Fibroblast of lung (primary cell): ENCODE measurements around the gene MRPS5. TPM values are rescaled to one million over a fixed set of nuclear protein-coding genes. Genes with fewer than 3 reads are reported as not detected.

ENCODE experiments used
- DNase-seq, 2 donors: peaks; one replicate each; pipeline versions ENCODE4 v3.0.0 to v3.0.0-alpha.2; 2010; ENCODE audit warnings: low read depth in 2 of 2
- H2AFZ ChIP-seq: 2 replicates; pipeline ENCODE4 v1.5.1; 2012; ENCODE audit warnings: low read length, control low read depth, inconsistent platforms
- H3K27ac ChIP-seq: 2 replicates; pipeline ENCODE4 v1.5.1; 2011; ENCODE audit warnings: low read length, control low read depth; ENCODE audit not compliant: insufficient read depth
- H3K27me3 ChIP-seq: 2 replicates; pipeline ENCODE4 v1.5.1; 2011; ENCODE audit warnings: mild to moderate bottlenecking, low read length; ENCODE audit not compliant: control insufficient read depth, insufficient read depth
- H3K36me3 ChIP-seq: 2 replicates; pipeline ENCODE4 v1.5.1; 2011; ENCODE audit warnings: low read length; ENCODE audit not compliant: control insufficient read depth, insufficient read depth
- H3K4me1 ChIP-seq: 2 replicates; pipeline ENCODE4 v1.5.1; 2011; ENCODE audit warnings: low read length; ENCODE audit not compliant: control insufficient read depth, insufficient read depth; ENCODE audit errors: extremely low read depth
- H3K4me2 ChIP-seq: 2 replicates; pipeline ENCODE4 v1.5.1; 2011; ENCODE audit warnings: low read length, control low read depth; ENCODE audit not compliant: insufficient read depth; ENCODE audit errors: extremely low read depth
- H3K4me3 ChIP-seq, 4 experiments: fragments of 200-600 bp in 1 of 4; sonication (generic) in 1 of 4; replicated peaks in 1 of 4; 2 replicates each; pipeline ENCODE4 v1.5.1; 2011 to 2016; ENCODE audit warnings: low read length in 4 of 4, low read depth in 3 of 4, mild to moderate bottlenecking in 3 of 4, control low read depth in 2 of 4, inconsistent platforms in 1 of 4, mixed read lengths in 1 of 4; ENCODE audit not compliant: insufficient read depth in 1 of 4; ENCODE audit errors: control extremely low read depth in 1 of 4
- H3K79me2 ChIP-seq: 2 replicates; pipeline ENCODE4 v1.5.1; 2012; ENCODE audit warnings: mild to moderate bottlenecking, low read length, inconsistent platforms; ENCODE audit not compliant: control insufficient read depth, insufficient read depth
- H3K9ac ChIP-seq: 2 replicates; pipeline ENCODE4 v1.5.1; 2011; ENCODE audit warnings: mild to moderate bottlenecking, low read length, control low read depth; ENCODE audit not compliant: insufficient read depth
- H3K9me3 ChIP-seq: 2 replicates; pipeline ENCODE4 v1.5.1; 2012; ENCODE audit warnings: low read depth, low read length; ENCODE audit not compliant: control insufficient read depth, insufficient read depth
- H4K20me1 ChIP-seq: 2 replicates; pipeline ENCODE4 v1.5.1; 2011; ENCODE audit warnings: low read length; ENCODE audit not compliant: control insufficient read depth, insufficient read depth; ENCODE audit errors: extremely low read depth
- EZH2 ChIP-seq: IDR thresholded peaks from 2 replicates; pipeline ENCODE4 v1.5.1; 2012; ENCODE audit warnings: low read length, control low read depth, mild to moderate bottlenecking; ENCODE audit errors: missing control alignments
- polyA plus RNA-seq, 2 donors: library from polyadenylated mRNA; depleted of rRNA in 1 of 2; stranded (reverse) in 1 of 2; unstranded in 1 of 2; fragments of >200 nt; gene quantifications; 2 replicates each; pipeline ENCODE4 v1.2.1, GENCODE V29; 2011 to 2012; ENCODE audit warnings: missing spikeins in 1 of 2
- total RNA-seq: library from RNA; depleted of rRNA; stranded (reverse); fragments of >200 nt; gene quantifications from 2 replicates; pipeline ENCODE4 v1.2.1, GENCODE V29; 2014
- TF ChIP-seq, protein P1 (sequence below), 2 donors: IDR thresholded peaks in 1 of 2; conservative IDR thresholded peaks in 1 of 2; 1 replicate in 1 of 2; 2 replicates in 1 of 2; pipeline ENCODE4 v1.5.1; 2011 to 2012; ENCODE audit warnings: low read length in 2 of 2, control low read depth in 1 of 2, inconsistent platforms in 1 of 2, low read depth in 1 of 2, mild to moderate bottlenecking in 1 of 2

Gene MRPS5
- total and polyA plus RNA-seq, 2 donors (not counting 1 experiment from before 2014, with no cell fraction given) = 46.2 to 61.1 TPM

DNA sequence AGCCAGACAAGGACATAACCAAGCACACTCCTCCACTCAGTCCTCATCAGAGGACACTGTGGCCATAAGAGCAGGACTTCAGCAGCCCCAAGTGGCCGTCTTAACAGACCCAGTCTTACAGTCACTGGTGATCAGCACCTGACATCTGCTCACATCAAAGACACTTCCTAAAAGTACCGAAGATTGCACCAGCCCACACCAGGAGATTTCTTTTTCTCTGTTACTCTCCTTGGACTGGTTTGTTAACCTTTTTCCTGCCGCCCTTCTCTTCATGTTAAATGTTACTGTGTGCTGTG is 44.1 kb downstream of the MRPS5 start:
- Histone ChIP-seq H3K36me3 (no peaks in the 10 kb centered on the region), H2AFZ (no peak overlapping the region), H3K27ac (no peak overlapping the region), H3K9me3 (no peaks in the 10 kb centered on the region), H3K79me2 (no peaks in the 10 kb centered on the region), H3K9ac (no peak overlapping the region), H3K4me3 (no peak overlapping the region), H3K4me1 (no peaks in the 10 kb centered on the region), H4K20me1 (no peaks in the 10 kb centered on the region), H3K4me2 (no peak overlapping the region), H3K27me3 (peaks cover 11% of the 10 kb centered on the region)
- TF ChIP-seq EZH2 = no peak
- TF ChIP-seq, protein P1, sequence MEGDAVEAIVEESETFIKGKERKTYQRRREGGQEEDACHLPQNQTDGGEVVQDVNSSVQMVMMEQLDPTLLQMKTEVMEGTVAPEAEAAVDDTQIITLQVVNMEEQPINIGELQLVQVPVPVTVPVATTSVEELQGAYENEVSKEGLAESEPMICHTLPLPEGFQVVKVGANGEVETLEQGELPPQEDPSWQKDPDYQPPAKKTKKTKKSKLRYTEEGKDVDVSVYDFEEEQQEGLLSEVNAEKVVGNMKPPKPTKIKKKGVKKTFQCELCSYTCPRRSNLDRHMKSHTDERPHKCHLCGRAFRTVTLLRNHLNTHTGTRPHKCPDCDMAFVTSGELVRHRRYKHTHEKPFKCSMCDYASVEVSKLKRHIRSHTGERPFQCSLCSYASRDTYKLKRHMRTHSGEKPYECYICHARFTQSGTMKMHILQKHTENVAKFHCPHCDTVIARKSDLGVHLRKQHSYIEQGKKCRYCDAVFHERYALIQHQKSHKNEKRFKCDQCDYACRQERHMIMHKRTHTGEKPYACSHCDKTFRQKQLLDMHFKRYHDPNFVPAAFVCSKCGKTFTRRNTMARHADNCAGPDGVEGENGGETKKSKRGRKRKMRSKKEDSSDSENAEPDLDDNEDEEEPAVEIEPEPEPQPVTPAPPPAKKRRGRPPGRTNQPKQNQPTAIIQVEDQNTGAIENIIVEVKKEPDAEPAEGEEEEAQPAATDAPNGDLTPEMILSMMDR (conservative IDR thresholded peaks at IDR 0.05 in 1 of 2, IDR thresholded peaks at IDR 0.05 in 1 of 2; ENCODE audit: low read depth in 1 of 2, low read length in 2 of 2) = peak in 1 of 2 donors; percentile 21
- DNase-seq = peak in 1 of 2 donors; percentile 23

DNA sequence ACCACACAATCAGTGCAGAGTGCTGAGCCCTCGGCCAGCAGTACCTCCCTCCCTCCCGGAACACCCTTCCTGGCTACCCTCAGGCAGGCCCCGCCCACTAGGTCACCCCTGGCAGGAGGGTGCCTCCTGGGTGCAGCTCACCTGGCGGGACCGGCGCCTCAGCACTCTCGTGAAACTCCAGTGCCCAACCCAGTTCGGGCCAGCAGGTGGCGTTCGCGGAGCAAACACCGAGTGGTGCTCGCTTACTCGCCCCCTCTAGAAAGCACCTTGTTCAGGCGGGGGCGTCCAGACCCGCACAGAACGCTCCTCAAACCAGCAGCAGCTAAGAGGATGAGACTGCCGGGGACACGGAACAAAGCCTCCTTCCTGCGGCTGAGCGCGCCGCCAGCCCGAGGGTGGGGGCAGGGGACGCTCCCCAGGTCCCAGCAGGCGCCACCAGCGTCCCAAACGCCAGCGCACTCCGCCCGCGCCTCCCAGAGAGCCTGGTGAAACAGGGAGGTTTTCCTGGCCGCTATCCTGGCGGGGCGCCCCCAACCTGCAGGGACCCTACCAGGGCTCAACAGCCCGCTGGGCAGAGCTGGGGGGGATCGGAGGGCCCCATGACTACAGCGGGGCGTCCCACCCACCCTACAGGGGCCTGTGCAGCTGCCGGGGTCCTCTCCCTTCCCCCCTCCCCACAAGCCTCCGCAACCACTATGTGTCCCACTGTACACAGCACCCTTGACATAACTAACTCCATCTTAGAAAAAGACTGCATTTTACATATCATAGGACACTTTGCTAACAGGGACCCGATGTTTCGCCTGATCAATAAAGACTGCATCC is 44.7 kb downstream of the MRPS5 start:
- TF ChIP-seq, protein P1 (conservative IDR thresholded peaks at IDR 0.05 in 1 of 2, IDR thresholded peaks at IDR 0.05 in 1 of 2; ENCODE audit: low read depth in 1 of 2, low read length in 2 of 2) = peak; percentile 79 to 90
- TF ChIP-seq EZH2 = no peak
- peak; percentile 36 for DNase-seq
- peaks cover 11% of the 10 kb centered on the region for H3K27me3 ChIP-seq

DNA sequence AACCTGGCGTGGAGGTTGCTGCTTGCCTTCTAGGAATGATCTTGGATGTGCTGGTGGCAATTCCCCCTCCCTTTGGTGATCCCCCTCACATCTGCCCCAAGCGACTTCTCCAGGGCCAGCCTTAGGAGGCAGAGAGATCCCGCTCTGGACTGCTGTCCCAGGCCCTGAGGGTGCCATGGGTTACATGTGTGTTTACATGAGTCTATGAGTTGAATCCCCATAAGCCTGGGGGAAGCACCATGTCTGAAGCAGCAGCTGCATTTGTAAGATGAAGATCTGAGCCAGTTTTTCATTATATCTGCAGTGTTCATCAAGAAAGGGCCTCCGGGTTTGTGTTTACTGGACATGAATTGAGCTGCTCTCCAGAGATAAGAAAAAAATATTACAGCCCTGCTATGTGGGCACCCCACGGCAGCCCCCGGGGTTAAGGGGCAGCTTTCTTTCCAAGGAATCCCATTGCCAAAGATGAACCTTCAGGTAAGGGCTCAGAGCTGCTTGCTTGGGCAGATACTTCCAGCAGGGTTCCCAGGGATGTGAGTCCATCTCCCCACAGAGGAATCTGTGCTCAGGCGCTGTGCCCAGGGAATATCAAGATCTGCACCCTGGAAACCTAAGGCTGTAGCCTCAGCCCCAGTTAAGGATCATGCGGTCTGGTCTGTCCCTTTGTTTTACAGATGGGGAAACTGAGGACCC is 46.0 kb downstream of the MRPS5 start:
- no peak overlapping the region for H2AFZ ChIP-seq
- no peak overlapping the region for H3K9ac ChIP-seq
- H3K4me1 ChIP-seq = no peaks in the 10 kb centered on the region
- H3K27me3 ChIP-seq = peaks cover 11% of the 10 kb centered on the region
- H3K4me3 ChIP-seq = no peak overlapping the region
- no peak overlapping the region for H3K27ac ChIP-seq
- no peaks in the 10 kb centered on the region for H4K20me1 ChIP-seq
- H3K9me3 ChIP-seq = no peaks in the 10 kb centered on the region
- no peak for DNase-seq
- TF ChIP-seq, protein P1 (conservative IDR thresholded peaks at IDR 0.05 in 1 of 2, IDR thresholded peaks at IDR 0.05 in 1 of 2; ENCODE audit: low read depth in 1 of 2, low read length in 2 of 2) = no peak
- no peak for TF ChIP-seq EZH2
- H3K79me2 ChIP-seq = no peaks in the 10 kb centered on the region
- no peaks in the 10 kb centered on the region for H3K36me3 ChIP-seq
- H3K4me2 ChIP-seq = no peak overlapping the region

More for the DNA sequence above, 44.7 kb downstream of the MRPS5 start:
- H4K20me1 ChIP-seq = no peaks in the 10 kb centered on the region
- H3K36me3 ChIP-seq = no peaks in the 10 kb centered on the region
- H2AFZ ChIP-seq = peak overlapping the region; percentile 69
- no peaks in the 10 kb centered on the region for H3K9me3 ChIP-seq
- H3K4me1 ChIP-seq = no peaks in the 10 kb centered on the region
- H3K4me3 ChIP-seq = peak overlapping the region; percentile 33 to 53 (median 38)
- H3K9ac ChIP-seq = no peak overlapping the region
- peak overlapping the region; percentile 95 for H3K4me2 ChIP-seq
- no peaks in the 10 kb centered on the region for H3K79me2 ChIP-seq
- H3K27ac ChIP-seq = no peak overlapping the region
